SK-N-SH treated with all-trans-retinoic acid at 6 μM for 48 hours (cell line): Measurements from ENCODE around the gene ESPNL.

ENCODE experiments used
- ATAC-seq: fragments of 200-7000 bp; cut with Tn5 transposase; 3 replicates; pipeline ENCODE4 v1.9.1; 2020; ENCODE audit warnings: mild to moderate bottlenecking, moderate library complexity
- ARNTL ChIP-seq: fragments of 450-650 bp; formaldehyde crosslinking; IDR thresholded peaks from 2 replicates; pipeline ENCODE4 v1.5.0; 2020; ENCODE audit warnings: low read depth, mild to moderate bottlenecking, moderate library complexity, borderline replicate concordance
- BACH2 ChIP-seq: fragments of 250-450 bp; sonication (Bioruptor Pico); IDR thresholded peaks from 2 replicates; pipeline ENCODE4 v1.9.0; 2021; ENCODE audit warnings: mild to moderate bottlenecking, borderline replicate concordance
- CSDC2 ChIP-seq: fragments of 250-450 bp; sonication (Bioruptor Pico); IDR thresholded peaks from 2 replicates; pipeline ENCODE4 v1.5.0; 2020; ENCODE audit warnings: mild to moderate bottlenecking, moderate library complexity
- ESRRG ChIP-seq: fragments of 250-450 bp; sonication (Bioruptor Pico); IDR thresholded peaks from 2 replicates; pipeline ENCODE4 v1.6.1; 2021; ENCODE audit warnings: mild to moderate bottlenecking
- GLIS3 ChIP-seq: fragments of 250-450 bp; sonication (Bioruptor Pico); IDR thresholded peaks from 2 replicates; pipeline ENCODE4 v1.5.0; 2020; ENCODE audit warnings: mild to moderate bottlenecking, moderate library complexity
- ISL1 ChIP-seq: fragments of 250-450 bp; sonication (Bioruptor Pico); IDR thresholded peaks from 2 replicates; pipeline ENCODE4 v2.1.2; 2022; ENCODE audit warnings: mild to moderate bottlenecking, moderate library complexity
- OSR1 ChIP-seq: fragments of 250-450 bp; sonication (Bioruptor Pico); IDR thresholded peaks from 2 replicates; pipeline ENCODE4 v1.8.0; 2022; ENCODE audit warnings: moderate library complexity, mild to moderate bottlenecking, inconsistent platforms
- PPARA ChIP-seq: fragments of 250-450 bp; sonication (Bioruptor Pico); IDR thresholded peaks from 2 replicates; pipeline ENCODE4 v1.5.0; 2020; ENCODE audit warnings: mild to moderate bottlenecking, borderline replicate concordance
- SNAI2 ChIP-seq: fragments of 250-450 bp; sonication (Bioruptor Pico); IDR thresholded peaks from 2 replicates; pipeline ENCODE4 v1.5.0; 2020; ENCODE audit warnings: mild to moderate bottlenecking, moderate library complexity
- TCF4 ChIP-seq: fragments of 250-450 bp; sonication (Bioruptor Pico); IDR thresholded peaks from 2 replicates; pipeline ENCODE4 v1.8.0; 2021; ENCODE audit warnings: mild to moderate bottlenecking, moderate library complexity, borderline replicate concordance
- TOX ChIP-seq: fragments of 250-450 bp; sonication (Bioruptor Pico); IDR thresholded peaks from 2 replicates; pipeline ENCODE4 v1.8.0; 2021; ENCODE audit warnings: mild to moderate bottlenecking, moderate library complexity, borderline replicate concordance
- ZC3H10 ChIP-seq: fragments of 250-450 bp; sonication (Bioruptor Pico); IDR thresholded peaks from 2 replicates; pipeline ENCODE4 v1.5.1; 2021; ENCODE audit warnings: mild to moderate bottlenecking, moderate library complexity
- ZFP3 ChIP-seq: fragments of 250-450 bp; sonication (Bioruptor Pico); IDR thresholded peaks from 2 replicates; pipeline ENCODE4 v1.5.0; 2020; ENCODE audit warnings: mild to moderate bottlenecking, moderate library complexity
- ZFP30 ChIP-seq: fragments of 450-650 bp; formaldehyde crosslinking; IDR thresholded peaks from 2 replicates; pipeline ENCODE4 v1.5.0; 2022; ENCODE audit warnings: mild to moderate bottlenecking, moderate library complexity
- ZNF565 ChIP-seq: fragments of 450-650 bp; formaldehyde crosslinking; conservative IDR thresholded peaks from 2 replicates; pipeline ENCODE4 v1.5.0; 2020; ENCODE audit warnings: low read depth, mild to moderate bottlenecking, moderate library complexity
- ZNF70 ChIP-seq: fragments of 450-650 bp; formaldehyde crosslinking; IDR thresholded peaks from 2 replicates; pipeline ENCODE4 v1.5.0; 2020; ENCODE audit warnings: mild to moderate bottlenecking, moderate library complexity
- ZNF8 ChIP-seq: fragments of 450-650 bp; formaldehyde crosslinking; IDR thresholded peaks from 2 replicates; pipeline ENCODE4 v1.5.0; 2020; ENCODE audit warnings: mild to moderate bottlenecking, moderate library complexity
- TF ChIP-seq, protein P1 (sequence below): fragments of 250-450 bp; sonication (Bioruptor Pico); IDR thresholded peaks from 2 replicates; pipeline ENCODE4 v1.8.0; 2021; ENCODE audit warnings: low read depth, mild to moderate bottlenecking, moderate library complexity, borderline replicate concordance
- TF ChIP-seq, protein P2 (sequence below): fragments of 250-450 bp; sonication (Bioruptor Pico); IDR thresholded peaks from 2 replicates; pipeline ENCODE4 v1.5.1; 2021; ENCODE audit warnings: mild to moderate bottlenecking, moderate library complexity
- TF ChIP-seq, protein P3 (sequence below): fragments of 250-450 bp; sonication (Bioruptor Pico); IDR thresholded peaks from 2 replicates; pipeline ENCODE4 v1.8.0; 2020; ENCODE audit warnings: mild to moderate bottlenecking, moderate library complexity, borderline replicate concordance
- TF ChIP-seq, protein P4 (sequence below): fragments of 250-450 bp; sonication (Bioruptor Pico); IDR thresholded peaks from 2 replicates; pipeline ENCODE4 v1.5.1; 2020; ENCODE audit warnings: low read depth, mild to moderate bottlenecking, moderate library complexity

ESPNL gene

DNA sequence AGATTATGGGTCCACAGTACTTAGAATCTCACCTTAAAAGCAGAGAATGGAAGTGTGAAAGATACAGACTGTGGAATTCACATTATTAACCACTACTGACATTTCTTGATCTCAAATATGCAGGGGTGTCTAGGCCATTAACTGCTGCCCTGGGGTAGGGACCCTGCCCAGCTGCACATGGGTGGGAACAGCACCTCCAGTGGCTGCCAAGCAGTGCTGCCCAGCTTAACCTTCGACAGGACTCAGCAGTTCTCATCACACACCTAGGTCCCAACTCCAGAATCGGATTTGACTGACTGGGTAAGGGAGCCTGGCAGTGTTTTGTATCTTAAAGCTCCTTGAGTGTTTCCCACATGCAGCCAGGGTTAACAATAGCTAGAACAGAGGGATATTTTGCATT is 73.6 kb downstream of the ESPNL start:
- ATAC-seq = no peak; the same call in 2 of the 3 replicates
- TF ChIP-seq ZNF8 (CRISPR knock-in tag) (no peak), TOX (CRISPR knock-in tag) (no peak), ARNTL (no peak), PPARA (CRISPR knock-in tag) (no peak), ZNF565 (CRISPR knock-in tag) (no peak), OSR1 (CRISPR knock-in tag) (no peak), CSDC2 (CRISPR knock-in tag) (no peak), ZFP3 (no peak), ISL1 (CRISPR knock-in tag) (no peak), TCF4 (CRISPR knock-in tag) (no peak), ZC3H10 (CRISPR knock-in tag) (no peak), ZFP30 (CRISPR knock-in tag) (no peak), ZNF70 (no peak), GLIS3 (CRISPR knock-in tag) (no peak), ESRRG (CRISPR knock-in tag) (no peak), SNAI2 (CRISPR knock-in tag) (no peak), BACH2 (CRISPR knock-in tag) (no peak)
- TF ChIP-seq, protein P1, sequence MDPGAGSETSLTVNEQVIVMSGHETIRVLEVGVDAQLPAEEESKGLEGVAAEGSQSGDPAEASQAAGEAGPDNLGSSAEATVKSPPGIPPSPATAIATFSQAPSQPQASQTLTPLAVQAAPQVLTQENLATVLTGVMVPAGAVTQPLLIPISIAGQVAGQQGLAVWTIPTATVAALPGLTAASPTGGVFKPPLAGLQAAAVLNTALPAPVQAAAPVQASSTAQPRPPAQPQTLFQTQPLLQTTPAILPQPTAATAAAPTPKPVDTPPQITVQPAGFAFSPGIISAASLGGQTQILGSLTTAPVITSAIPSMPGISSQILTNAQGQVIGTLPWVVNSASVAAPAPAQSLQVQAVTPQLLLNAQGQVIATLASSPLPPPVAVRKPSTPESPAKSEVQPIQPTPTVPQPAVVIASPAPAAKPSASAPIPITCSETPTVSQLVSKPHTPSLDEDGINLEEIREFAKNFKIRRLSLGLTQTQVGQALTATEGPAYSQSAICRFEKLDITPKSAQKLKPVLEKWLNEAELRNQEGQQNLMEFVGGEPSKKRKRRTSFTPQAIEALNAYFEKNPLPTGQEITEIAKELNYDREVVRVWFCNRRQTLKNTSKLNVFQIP (CRISPR knock-in tag) = no peak
- TF ChIP-seq, protein P2, sequence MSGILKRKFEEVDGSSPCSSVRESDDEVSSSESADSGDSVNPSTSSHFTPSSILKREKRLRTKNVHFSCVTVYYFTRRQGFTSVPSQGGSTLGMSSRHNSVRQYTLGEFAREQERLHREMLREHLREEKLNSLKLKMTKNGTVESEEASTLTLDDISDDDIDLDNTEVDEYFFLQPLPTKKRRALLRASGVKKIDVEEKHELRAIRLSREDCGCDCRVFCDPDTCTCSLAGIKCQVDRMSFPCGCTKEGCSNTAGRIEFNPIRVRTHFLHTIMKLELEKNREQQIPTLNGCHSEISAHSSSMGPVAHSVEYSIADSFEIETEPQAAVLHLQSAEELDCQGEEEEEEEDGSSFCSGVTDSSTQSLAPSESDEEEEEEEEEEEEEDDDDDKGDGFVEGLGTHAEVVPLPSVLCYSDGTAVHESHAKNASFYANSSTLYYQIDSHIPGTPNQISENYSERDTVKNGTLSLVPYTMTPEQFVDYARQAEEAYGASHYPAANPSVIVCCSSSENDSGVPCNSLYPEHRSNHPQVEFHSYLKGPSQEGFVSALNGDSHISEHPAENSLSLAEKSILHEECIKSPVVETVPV (CRISPR knock-in tag) = no peak
- TF ChIP-seq, protein P3, sequence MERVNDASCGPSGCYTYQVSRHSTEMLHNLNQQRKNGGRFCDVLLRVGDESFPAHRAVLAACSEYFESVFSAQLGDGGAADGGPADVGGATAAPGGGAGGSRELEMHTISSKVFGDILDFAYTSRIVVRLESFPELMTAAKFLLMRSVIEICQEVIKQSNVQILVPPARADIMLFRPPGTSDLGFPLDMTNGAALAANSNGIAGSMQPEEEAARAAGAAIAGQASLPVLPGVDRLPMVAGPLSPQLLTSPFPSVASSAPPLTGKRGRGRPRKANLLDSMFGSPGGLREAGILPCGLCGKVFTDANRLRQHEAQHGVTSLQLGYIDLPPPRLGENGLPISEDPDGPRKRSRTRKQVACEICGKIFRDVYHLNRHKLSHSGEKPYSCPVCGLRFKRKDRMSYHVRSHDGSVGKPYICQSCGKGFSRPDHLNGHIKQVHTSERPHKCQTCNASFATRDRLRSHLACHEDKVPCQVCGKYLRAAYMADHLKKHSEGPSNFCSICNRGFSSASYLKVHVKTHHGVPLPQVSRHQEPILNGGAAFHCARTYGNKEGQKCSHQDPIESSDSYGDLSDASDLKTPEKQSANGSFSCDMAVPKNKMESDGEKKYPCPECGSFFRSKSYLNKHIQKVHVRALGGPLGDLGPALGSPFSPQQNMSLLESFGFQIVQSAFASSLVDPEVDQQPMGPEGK (CRISPR knock-in tag) = no peak

DNA sequence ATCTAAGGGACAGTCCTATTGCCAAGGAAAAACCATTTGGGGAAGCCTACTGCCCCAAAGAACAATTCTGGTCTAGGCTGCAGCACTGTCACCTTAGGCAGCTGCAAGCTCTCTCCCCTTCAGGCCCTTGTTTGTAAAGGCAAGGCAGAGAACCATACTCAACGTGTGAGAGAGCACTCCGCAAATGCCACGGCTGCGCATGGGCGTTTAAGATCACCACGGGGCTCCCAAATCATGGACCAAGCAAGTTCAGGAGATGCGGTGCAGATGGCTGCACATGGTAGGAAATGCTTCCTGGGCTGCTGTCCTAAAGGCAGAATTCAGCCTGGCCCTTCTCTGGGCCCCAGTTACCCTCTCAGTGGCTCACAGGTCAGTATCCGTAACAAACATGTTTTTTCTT is 74.2 kb downstream of the ESPNL start:
- TF ChIP-seq ZNF8 (CRISPR knock-in tag) (no peak), ZFP3 (no peak), BACH2 (CRISPR knock-in tag) (no peak), ZNF565 (CRISPR knock-in tag) (no peak), ZNF70 (no peak), ARNTL (no peak), PPARA (CRISPR knock-in tag) (no peak), OSR1 (CRISPR knock-in tag) (no peak), GLIS3 (CRISPR knock-in tag) (no peak)
- TF ChIP-seq, protein P3 (CRISPR knock-in tag) = no peak
- TF ChIP-seq, protein P1 (CRISPR knock-in tag) = no peak
- TF ChIP-seq, protein P4, sequence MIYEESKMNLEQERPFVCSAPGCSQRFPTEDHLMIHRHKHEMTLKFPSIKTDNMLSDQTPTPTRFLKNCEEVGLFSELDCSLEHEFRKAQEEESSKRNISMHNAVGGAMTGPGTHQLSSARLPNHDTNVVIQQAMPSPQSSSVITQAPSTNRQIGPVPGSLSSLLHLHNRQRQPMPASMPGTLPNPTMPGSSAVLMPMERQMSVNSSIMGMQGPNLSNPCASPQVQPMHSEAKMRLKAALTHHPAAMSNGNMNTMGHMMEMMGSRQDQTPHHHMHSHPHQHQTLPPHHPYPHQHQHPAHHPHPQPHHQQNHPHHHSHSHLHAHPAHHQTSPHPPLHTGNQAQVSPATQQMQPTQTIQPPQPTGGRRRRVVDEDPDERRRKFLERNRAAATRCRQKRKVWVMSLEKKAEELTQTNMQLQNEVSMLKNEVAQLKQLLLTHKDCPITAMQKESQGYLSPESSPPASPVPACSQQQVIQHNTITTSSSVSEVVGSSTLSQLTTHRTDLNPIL = no peak
- TF ChIP-seq, protein P2 (CRISPR knock-in tag) = no peak
- TF ChIP-seq, all 23 proteins: peak for 0
- ATAC-seq = no peak
